ENCODE results near the gene SDK2. TPM values are rescaled to one million over a fixed set of nuclear protein-coding genes. Genes with fewer than 3 reads are reported as not detected.

The SDK2 gene
- total and polyA plus RNA-seq, 11 donors, result 0.84 to 4.0 (median 2.6) TPM

GRCh38 chr17:73348018-73348828 is 296.0 kb downstream of the SDK2 start:
- ATAC-seq (no peak), DNase-seq (no peak)
- Histone ChIP-seq H3K9me3 (no peaks in the 10 kb centered on the region), H3K27me3 (no peaks in the 10 kb centered on the region), H3K36me3 (no peaks in the 10 kb centered on the region), H3K4me1 (peaks cover 0 to 14% (median under 1%) of the 10 kb centered on the region in 12 donors), H3K27ac (peak overlapping the region in 2 of 12 donors; percentile 9 to 87), H3K4me3 (no peak overlapping the region)
- TF ChIP-seq CTCF (IDR thresholded peaks at IDR 0.05), result no peak
- no peak for TF ChIP-seq POLR2A (IDR thresholded peaks at IDR 0.05)
- WGBS, 4 donors, result 86 to 89% (median 88%) methylated on average over 17 to 19 of the region's 19 CpGs
- intact Hi-C loops (cut with DNase I), result no loop called here

- no peak for ATAC-seq
- peaks cover 0 to 22% (median 8%) of the 10 kb centered on the region in 12 donors for H3K4me1 ChIP-seq
These were observed 296.9 kb downstream of the SDK2 start for GRCh38 chr17:73347351-73347750.

GRCh38 chr17:73346501-73347162 is 297.6 kb downstream of the SDK2 start:
- H3K9me3 ChIP-seq, result no peaks in the 10 kb centered on the region
- H3K4me3 ChIP-seq, result no peak overlapping the region
- intact Hi-C loops (cut with DNase I), result no loop called here
- TF ChIP-seq POLR2A (IDR thresholded peaks at IDR 0.05) (no peak), CTCF (IDR thresholded peaks at IDR 0.05) (no peak)
- no peaks in the 10 kb centered on the region for H3K27me3 ChIP-seq
- H3K27ac ChIP-seq, result peak overlapping the region in 1 of 12 donors; percentile 87
- peaks cover 0 to 29% (median 14%) of the 10 kb centered on the region in 12 donors for H3K4me1 ChIP-seq
- DNase-seq, result no peak
- ATAC-seq, result no peak
- H3K36me3 ChIP-seq, result no peaks in the 10 kb centered on the region
- 82 to 87% (median 85%) methylated on average over 8 to 12 of the region's 12 CpGs for WGBS, 4 donors

More at GRCh38 chr17:73347351-73347750, 296.9 kb downstream of the SDK2 start:
- DNase-seq, result no peak
- Histone ChIP-seq H3K4me3 (no peak overlapping the region), H3K9me3 (no peaks in the 10 kb centered on the region), H3K27me3 (no peaks in the 10 kb centered on the region), H3K36me3 (no peaks in the 10 kb centered on the region), H3K27ac (peak overlapping the region in 2 of 12 donors; percentile 9 to 87)
- intact Hi-C loops (cut with DNase I), result no loop called here
- TF ChIP-seq CTCF (IDR thresholded peaks at IDR 0.05), result no peak
- no peak for TF ChIP-seq POLR2A (IDR thresholded peaks at IDR 0.05)
- 40 to 61% (median 54%) methylated on average over 5 of the region's 5 CpGs for WGBS, 4 donors
